SW 1271 (cell line): ENCODE results near the gene TMEM163.

Experiments
- DNase-seq, 2 experiments: peaks; one replicate each; lab custom pipeline; 2025; lab: John Stamatoyannopoulos, UW

The TMEM163 gene

GRCh38 chr2:134722728-134723127, 3.9 kb upstream of the TMEM163 start:
- DNase-seq, result no peak

GRCh38 chr2:134721596-134721995, 2.8 kb upstream of the TMEM163 start:
- no peak for DNase-seq

DNA sequence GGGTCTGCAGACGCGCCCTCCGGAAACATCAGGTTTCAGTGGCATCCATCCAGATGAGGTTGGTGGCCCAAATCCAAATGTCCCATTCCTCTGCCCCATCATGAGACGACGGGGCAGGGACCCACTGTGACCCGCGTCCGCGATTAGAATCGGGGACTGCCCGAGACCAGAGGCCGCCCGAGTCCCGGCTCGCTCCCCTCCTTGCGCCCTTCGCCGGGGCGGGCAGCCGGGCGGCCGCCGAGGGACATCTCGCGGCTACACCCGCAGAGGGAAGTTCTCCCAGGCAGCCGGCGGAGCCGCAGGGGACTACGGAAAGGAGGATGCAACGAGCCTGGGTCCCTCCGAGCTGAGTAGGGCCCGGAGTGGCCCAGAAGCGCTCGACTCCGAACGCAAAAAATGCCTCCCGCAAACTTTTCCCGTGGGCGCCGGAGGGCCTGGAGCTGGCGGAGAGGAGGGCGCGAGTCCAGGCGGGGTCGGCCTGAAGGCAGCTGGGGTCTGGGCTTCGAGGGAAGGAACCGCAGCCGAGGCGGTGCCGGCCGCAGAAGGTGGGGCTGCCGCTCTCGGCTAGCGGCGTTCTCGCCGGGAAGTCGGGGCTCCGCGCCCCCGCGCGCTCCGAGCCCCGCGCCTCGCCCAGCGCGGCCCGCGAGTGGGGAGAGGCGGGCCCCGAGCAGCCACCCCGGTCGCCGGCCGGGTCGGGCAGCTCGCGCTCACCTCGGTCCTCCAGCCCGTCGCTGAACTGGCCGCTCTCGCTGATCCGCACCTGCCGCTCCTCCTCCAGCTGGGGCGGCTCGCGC, 580 bp downstream of the TMEM163 start:
- no peak for DNase-seq

DNA sequence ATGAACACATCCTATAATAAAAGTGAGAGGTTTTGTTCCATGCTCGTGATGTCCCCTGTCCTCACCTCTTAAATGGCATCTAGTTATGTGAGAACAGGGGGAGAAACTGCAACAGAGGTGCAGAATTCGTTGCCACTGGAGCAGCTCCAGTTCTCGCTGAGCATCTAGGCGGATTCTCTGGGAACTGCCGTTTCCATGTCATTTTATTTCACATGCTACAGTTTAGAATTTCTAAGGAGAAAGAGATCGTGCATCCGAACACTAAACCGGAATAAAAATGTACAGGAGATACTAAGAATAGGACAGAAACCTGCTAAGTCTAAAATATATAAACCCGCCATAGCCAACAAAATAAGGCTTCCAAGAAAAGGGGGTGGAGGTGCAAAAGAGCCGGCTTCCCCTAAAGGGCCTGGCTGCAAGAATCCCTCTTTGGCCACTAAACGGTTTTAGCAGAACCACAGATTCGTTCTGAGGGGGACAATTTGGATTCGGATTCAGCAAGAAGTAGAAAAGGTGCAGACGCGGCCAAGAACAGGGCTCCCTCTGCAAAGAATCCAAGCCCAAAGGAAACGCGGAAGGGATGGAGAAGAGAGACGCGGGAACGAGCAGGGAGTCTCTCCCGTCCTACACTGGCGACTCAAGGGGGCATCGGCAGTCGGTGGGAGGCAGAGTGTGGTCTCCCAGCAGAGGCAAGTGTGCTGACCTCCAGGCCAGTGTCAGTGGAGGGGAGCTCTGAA, 1.3 kb downstream of the TMEM163 start:
- no peak for DNase-seq

DNA sequence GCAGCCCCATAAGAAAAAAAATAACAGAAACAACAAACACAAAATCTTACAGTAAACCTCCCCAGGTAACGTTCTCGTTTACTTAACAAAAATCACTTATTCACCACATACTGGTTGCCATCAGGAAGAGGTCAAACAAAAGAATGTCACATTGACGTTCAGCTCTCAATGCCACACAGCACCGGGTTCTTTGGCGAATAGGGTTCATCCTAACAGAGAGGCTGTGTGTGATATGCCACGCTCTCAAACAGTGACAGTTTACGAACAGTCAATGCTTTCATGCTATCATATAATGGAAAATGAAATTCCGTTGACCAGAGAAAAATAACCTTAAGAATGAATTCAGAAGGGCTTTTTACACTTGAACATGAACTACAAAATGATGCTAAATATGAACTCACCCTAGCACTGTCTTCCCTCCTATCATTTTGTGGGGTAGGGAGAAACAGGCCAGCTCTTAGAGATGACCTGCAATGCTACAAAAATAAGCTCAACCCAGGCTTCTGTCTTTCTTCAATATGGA, 2.0 kb downstream of the TMEM163 start:
- no peak for DNase-seq

DNA sequence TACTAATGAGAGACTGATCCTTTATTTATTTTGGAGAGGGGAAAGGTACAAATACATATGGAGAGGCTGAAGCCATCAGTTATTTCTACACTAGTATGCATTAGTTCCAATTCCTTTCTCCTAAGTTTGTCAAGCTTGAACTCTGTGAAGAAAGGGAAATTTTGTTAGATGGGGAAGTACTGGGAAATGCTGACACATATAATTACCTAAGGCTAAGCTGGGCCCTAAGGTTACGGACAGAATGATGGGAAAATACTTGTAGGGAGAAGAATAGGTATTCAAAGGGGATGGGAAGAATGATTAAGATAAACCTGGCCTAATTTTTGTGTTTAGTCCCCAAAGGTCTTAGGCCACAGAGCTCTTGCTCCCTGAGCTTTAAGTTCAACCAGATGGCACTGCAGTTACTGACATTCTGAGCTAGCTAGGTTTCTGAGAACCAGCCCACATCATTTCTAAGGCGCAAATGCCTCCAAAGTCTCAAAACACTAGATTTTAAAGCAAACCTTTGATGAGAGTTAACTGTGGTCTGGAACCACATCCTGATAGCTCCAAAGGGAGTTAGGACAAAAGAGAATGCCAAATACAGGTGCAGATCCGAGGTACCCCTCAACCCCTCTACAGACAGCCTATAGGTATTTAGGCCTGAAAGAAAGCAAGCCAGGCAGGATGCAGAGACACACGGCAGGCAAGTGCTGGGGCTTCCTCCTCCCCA, 2.7 kb downstream of the TMEM163 start:
- no peak for DNase-seq

DNA sequence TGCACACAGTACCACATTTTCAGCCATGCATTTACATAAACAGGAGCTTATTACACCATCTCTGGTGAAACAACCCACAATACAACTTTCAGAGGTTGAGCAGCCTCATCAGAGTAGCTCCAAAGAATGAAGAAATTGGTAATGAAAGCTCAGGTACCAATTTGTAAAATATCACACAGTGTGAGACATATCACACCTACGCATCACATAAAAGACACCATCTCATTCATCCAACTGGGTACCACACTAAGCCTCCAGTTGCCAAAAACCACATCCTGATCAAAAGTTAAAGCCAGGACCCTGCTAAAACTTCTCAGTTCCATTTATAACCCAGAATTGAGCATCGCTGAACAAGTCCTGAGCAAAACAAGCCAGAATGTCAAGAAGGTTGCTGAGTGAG, 4.6 kb downstream of the TMEM163 start:
- no peak for DNase-seq

DNA sequence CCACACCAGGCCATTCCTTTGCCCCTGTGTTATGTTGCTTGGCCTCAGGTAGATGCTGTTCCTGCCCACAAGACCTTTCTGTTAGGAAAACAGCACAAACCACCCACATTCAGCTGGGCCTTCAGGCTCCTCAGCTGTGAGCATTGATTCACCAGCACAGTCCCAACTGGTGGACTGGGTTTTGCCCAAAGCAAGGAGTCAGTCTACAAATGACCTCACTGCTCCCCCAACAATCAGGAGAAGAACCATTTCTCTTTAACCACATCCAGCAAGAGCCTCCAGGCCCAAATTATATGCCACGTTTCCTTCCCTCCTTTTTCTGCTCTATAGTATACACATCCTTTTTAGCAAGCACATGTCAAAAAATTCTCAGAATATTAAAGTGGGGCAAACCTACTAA, 5.2 kb downstream of the TMEM163 start:
- DNase-seq, result no peak

GRCh38 chr2:134713176-134713575, 5.6 kb downstream of the TMEM163 start:
- DNase-seq, result no peak

- no peak for DNase-seq
Measured at GRCh38 chr2:134712736-134713135, 6.1 kb downstream of the TMEM163 start.

DNA sequence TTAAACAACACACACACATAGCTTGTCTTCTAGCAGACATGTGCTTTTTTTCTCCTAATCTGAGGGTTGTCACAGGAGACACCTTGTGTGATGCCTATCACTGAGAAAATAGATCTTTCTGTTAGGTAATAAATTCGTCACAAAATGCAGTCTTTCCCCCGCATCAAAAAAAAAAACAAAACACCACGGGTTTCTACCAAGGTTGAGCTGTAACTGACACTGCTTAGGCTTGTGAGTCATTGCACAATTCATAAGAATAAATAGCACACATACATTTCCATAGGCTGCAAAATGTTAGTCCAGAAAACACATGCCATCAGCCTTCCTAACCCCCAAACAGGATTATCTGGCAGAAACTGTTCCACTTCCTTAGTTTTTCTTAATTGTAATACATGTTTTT, 6.5 kb downstream of the TMEM163 start:
- no peak for DNase-seq

GRCh38 chr2:134711692-134712091, 7.1 kb downstream of the TMEM163 start:
- DNase-seq, result no peak

GRCh38 chr2:134707330-134707676, 11.5 kb downstream of the TMEM163 start:
- no peak for DNase-seq

- peak in 1 of 2 experiments; percentile 53 for DNase-seq
Measured at GRCh38 chr2:134706587-134707329, 12.0 kb downstream of the TMEM163 start.

GRCh38 chr2:134705861-134706586, 12.8 kb downstream of the TMEM163 start:
- no peak for DNase-seq

GRCh38 chr2:134704173-134704572, 14.6 kb downstream of the TMEM163 start:
- DNase-seq, result no peak

DNA sequence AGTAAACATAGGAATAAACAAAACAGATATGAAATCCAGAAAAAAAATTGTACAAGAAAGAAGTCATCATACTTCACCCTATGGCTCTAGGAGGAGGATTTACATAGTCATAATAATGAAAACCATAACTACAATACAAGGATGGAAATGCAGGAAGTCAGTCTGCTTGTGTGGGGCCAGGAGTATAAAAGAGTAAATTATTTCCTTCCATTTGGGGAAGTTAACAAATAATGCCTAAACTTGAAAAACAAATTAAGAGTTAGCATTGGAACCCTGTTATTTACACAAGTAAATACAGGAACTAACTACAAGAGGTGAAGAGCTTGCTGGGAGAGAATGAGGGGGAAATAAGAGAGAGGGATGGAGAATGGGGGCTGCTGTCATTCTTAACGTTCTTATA, 15.4 kb downstream of the TMEM163 start:
- DNase-seq, result no peak

- no peak for DNase-seq
Measured at GRCh38 chr2:134700730-134701129, 18.1 kb downstream of the TMEM163 start.

GRCh38 chr2:134694411-134694810, 24.4 kb downstream of the TMEM163 start:
- DNase-seq, result no peak

GRCh38 chr2:134693359-134694330, 25.2 kb downstream of the TMEM163 start:
- DNase-seq, result no peak
